ENCODE data around the gene ZNF383.

The ZNF383 gene

DNA sequence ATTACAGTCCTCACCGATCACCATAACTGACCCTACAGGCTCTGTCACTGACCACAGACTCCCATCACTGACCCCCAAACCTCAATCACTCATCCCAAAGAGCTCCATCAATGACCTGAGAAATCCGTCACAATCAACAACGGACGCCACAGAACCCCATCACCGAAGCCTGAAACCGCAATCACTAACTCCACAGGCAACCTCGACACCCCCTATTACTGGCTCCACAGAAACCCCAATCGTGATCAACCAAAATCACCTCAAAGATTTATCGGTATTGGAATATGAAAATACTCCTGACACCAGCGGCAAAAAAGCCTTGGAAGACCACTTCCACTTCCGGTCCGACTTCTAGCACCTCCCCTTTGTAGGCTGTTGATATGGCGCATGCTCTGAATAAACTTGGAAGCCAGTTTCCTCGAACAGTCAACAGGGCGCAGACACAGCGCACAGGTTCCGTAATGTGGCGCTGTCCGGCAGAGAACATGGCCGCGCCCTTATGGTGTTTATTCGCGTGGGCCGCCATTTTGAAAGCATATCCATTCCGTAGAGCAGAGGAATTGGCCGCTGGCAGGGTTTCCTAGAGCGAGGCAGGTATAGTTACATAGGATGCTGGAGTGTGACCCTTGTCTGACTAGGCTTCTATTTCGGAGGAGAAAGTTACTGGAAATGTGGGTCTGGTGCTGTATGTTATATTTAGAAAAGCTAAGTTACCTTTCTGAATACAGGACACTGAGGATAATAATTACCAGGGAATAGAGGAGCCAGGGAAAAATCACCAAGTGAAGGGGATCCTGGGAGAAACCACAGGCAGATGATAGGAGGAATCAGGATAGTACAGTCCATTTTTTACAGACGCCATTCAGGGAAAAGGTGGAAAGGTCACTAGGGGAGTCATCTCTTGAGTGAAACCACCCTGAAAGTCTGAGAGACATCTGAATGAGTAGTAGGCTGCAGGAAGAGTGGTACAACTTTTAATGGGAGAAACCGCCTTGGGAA, 45.3 kb upstream of the ZNF383 start, which contains the start of gene ZNF585A (continued):
- TF ChIP-seq, protein P1, sequence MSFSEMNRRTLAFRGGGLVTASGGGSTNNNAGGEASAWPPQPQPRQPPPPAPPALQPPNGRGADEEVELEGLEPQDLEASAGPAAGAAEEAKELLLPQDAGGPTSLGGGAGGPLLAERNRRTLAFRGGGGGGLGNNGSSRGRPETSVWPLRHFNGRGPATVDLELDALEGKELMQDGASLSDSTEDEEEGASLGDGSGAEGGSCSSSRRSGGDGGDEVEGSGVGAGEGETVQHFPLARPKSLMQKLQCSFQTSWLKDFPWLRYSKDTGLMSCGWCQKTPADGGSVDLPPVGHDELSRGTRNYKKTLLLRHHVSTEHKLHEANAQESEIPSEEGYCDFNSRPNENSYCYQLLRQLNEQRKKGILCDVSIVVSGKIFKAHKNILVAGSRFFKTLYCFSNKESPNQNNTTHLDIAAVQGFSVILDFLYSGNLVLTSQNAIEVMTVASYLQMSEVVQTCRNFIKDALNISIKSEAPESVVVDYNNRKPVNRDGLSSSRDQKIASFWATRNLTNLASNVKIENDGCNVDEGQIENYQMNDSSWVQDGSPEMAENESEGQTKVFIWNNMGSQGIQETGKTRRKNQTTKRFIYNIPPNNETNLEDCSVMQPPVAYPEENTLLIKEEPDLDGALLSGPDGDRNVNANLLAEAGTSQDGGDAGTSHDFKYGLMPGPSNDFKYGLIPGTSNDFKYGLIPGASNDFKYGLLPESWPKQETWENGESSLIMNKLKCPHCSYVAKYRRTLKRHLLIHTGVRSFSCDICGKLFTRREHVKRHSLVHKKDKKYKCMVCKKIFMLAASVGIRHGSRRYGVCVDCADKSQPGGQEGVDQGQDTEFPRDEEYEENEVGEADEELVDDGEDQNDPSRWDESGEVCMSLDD (tag by site-specific recombination; IDR thresholded peaks at IDR 0.05): peak; percentile 90
- TF ChIP-seq ZNF585B (tag by site-specific recombination; IDR thresholded peaks at IDR 0.05) (no peak), ZNF169 (tag by site-specific recombination; IDR thresholded peaks at IDR 0.05) (no peak), INSM2 (tag by site-specific recombination; IDR thresholded peaks at IDR 0.05) (peak; percentile 74), ZNF175 (tag by site-specific recombination; IDR thresholded peaks at IDR 0.05) (no peak), ZNF76 (tag by site-specific recombination; IDR thresholded peaks at IDR 0.05; ENCODE audit: borderline replicate concordance, low read depth) (peak; percentile 89), ZNF600 (tag by site-specific recombination; IDR thresholded peaks at IDR 0.05) (peak; percentile 95), ZNF184 (tag by site-specific recombination; IDR thresholded peaks at IDR 0.05) (no peak), IKZF3 (tag by site-specific recombination; IDR thresholded peaks at IDR 0.05) (peak; percentile 97), ZNF561 (tag by site-specific recombination; IDR thresholded peaks at IDR 0.05; ENCODE audit: borderline replicate concordance) (peak; percentile 48; the same call in 1 of the 2 replicates), MZF1 (tag by site-specific recombination; IDR thresholded peaks at IDR 0.05; ENCODE audit: borderline replicate concordance) (peak; percentile 39), ZNF571 (tag by site-specific recombination; IDR thresholded peaks at IDR 0.05) (no peak), ZNF830 (tag by site-specific recombination; IDR thresholded peaks at IDR 0.05; ENCODE audit: low read depth) (no peak), GLIS1 (tag by site-specific recombination; IDR thresholded peaks at IDR 0.05) (no peak), ZNF660 (tag by site-specific recombination; IDR thresholded peaks at IDR 0.05) (peak; percentile 54), ZBTB17 (tag by site-specific recombination; IDR thresholded peaks at IDR 0.05) (peak; percentile 99), KLF7 (tag by site-specific recombination; IDR thresholded peaks at IDR 0.05; ENCODE audit: borderline replicate concordance) (no peak), KLF8 (tag by site-specific recombination; IDR thresholded peaks at IDR 0.05) (peak; percentile 75), ZNF488 (tag by site-specific recombination; IDR thresholded peaks at IDR 0.05) (no peak)
- TF ChIP-seq, protein P2, sequence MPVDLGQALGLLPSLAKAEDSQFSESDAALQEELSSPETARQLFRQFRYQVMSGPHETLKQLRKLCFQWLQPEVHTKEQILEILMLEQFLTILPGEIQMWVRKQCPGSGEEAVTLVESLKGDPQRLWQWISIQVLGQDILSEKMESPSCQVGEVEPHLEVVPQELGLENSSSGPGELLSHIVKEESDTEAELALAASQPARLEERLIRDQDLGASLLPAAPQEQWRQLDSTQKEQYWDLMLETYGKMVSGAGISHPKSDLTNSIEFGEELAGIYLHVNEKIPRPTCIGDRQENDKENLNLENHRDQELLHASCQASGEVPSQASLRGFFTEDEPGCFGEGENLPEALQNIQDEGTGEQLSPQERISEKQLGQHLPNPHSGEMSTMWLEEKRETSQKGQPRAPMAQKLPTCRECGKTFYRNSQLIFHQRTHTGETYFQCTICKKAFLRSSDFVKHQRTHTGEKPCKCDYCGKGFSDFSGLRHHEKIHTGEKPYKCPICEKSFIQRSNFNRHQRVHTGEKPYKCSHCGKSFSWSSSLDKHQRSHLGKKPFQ (tag by site-specific recombination; IDR thresholded peaks at IDR 0.05): no peak; the same call in 1 of the 2 replicates
- TF ChIP-seq, protein P3, sequence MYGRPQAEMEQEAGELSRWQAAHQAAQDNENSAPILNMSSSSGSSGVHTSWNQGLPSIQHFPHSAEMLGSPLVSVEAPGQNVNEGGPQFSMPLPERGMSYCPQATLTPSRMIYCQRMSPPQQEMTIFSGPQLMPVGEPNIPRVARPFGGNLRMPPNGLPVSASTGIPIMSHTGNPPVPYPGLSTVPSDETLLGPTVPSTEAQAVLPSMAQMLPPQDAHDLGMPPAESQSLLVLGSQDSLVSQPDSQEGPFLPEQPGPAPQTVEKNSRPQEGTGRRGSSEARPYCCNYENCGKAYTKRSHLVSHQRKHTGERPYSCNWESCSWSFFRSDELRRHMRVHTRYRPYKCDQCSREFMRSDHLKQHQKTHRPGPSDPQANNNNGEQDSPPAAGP (tag by site-specific recombination; IDR thresholded peaks at IDR 0.05): peak; percentile 86
- TF ChIP-seq, protein P4, sequence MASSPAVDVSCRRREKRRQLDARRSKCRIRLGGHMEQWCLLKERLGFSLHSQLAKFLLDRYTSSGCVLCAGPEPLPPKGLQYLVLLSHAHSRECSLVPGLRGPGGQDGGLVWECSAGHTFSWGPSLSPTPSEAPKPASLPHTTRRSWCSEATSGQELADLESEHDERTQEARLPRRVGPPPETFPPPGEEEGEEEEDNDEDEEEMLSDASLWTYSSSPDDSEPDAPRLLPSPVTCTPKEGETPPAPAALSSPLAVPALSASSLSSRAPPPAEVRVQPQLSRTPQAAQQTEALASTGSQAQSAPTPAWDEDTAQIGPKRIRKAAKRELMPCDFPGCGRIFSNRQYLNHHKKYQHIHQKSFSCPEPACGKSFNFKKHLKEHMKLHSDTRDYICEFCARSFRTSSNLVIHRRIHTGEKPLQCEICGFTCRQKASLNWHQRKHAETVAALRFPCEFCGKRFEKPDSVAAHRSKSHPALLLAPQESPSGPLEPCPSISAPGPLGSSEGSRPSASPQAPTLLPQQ (tag by site-specific recombination; IDR thresholded peaks at IDR 0.05): peak; percentile 92
